Lower lobe of right lung (tissue), 2 donors: Measurements from ENCODE around the gene KIF2A. TPM values are rescaled to one million over a fixed set of nuclear protein-coding genes. Genes with fewer than 3 reads are reported as not detected.
"Not testable (repeated sequence)": the region's sequence is repeated elsewhere in the genome, so short reads cannot be mapped to it uniquely, and the experiment has no call there.

Source experiments
- ATAC-seq, 2 donors: fragments of 200-7000 bp; cut with Tn5 transposase; one replicate each; pipeline ENCODE4 v1.9.1; 2020 to 2022; ENCODE audit warnings: mild to moderate bottlenecking in 2 of 2, moderate library complexity in 2 of 2
- DNase-seq: peaks from one replicate; pipeline ENCODE4 v3.0.0-alpha.2; 2020
- H3K27ac ChIP-seq: fragments of 200-600 bp; one replicate; pipeline ENCODE4 v1.8.0; 2022
- H3K27me3 ChIP-seq: fragments of 200-600 bp; one replicate; pipeline ENCODE4 v1.8.0; 2022; ENCODE audit warnings: low read depth
- H3K36me3 ChIP-seq: fragments of 200-600 bp; one replicate; pipeline ENCODE4 v1.8.0; 2022; ENCODE audit warnings: mild to moderate bottlenecking
- H3K4me1 ChIP-seq: fragments of 200-600 bp; one replicate; pipeline ENCODE4 v1.8.0; 2022
- H3K4me3 ChIP-seq: fragments of 200-600 bp; one replicate; pipeline ENCODE4 v1.8.0; 2022; ENCODE audit warnings: mild to moderate bottlenecking
- H3K9me3 ChIP-seq: fragments of 200-600 bp; one replicate; pipeline ENCODE4 v1.8.0; 2022
- CTCF ChIP-seq: fragments of 200-600 bp; IDR thresholded peaks from one replicate; pipeline ENCODE4 v1.8.0; 2022; ENCODE audit warnings: antibody characterized with exemption, mild to moderate bottlenecking
- intact Hi-C: fragments of 100-400 bp; cut with DNase I; formaldehyde crosslinking; loops from one replicate; pipeline ENCODE4 v1.11.0; 2022
- total RNA-seq: library from RNA; stranded (reverse); fragmentation: NEBNext Ultra II Directional; extraction: Animal tissue kit (Norgen Biotek cat#: 25700); gene quantifications from one replicate; pipeline ENCODE4 v1.2.1, GENCODE V29; 2021
- donor health status: DM: no; HTN: yes; CAD: no; lungs with severe emphysema.

Gene KIF2A
- total RNA-seq, 1 donor from 2014 or later: 23.5 TPM

GRCh38 chr5:62289813-62290212 lies 16.2 kb upstream of the KIF2A start:
- DNase-seq (no peak), ATAC-seq (no peak)
- TF ChIP-seq CTCF: no peak
- Histone ChIP-seq H3K36me3 (no peaks in the 10 kb centered on the region), H3K4me3 (no peak overlapping the region), H3K9me3 (no peaks in the 10 kb centered on the region), H3K27ac (no peak overlapping the region), H3K27me3 (no peaks in the 10 kb centered on the region), H3K4me1 (no peaks in the 10 kb centered on the region)
- intact Hi-C loops: no loop called here

- H3K27me3 ChIP-seq, DNase-seq, H3K27ac ChIP-seq, intact Hi-C loops, H3K36me3 ChIP-seq, H3K4me3 ChIP-seq, ATAC-seq, H3K9me3 ChIP-seq, H3K4me1 ChIP-seq: not testable (repeated sequence)
Observed at GRCh38 chr5:62291829-62292228, 14.2 kb upstream of the KIF2A start.

- intact Hi-C loops: no loop called here
- Histone ChIP-seq H3K9me3 (no peaks in the 10 kb centered on the region), H3K27ac (no peak overlapping the region), H3K27me3 (no peaks in the 10 kb centered on the region), H3K4me1 (no peaks in the 10 kb centered on the region), H3K36me3 (no peaks in the 10 kb centered on the region), H3K4me3 (no peak overlapping the region)
- no peak for ATAC-seq
- TF ChIP-seq CTCF: no peak
- DNase-seq: no peak
Observed at GRCh38 chr5:62296998-62297397, 9.0 kb upstream of the KIF2A start.

GRCh38 chr5:62298118-62298517 lies 7.9 kb upstream of the KIF2A start:
- no peak for DNase-seq
- H3K27ac ChIP-seq: no peak overlapping the region
- no peak overlapping the region for H3K4me3 ChIP-seq
- TF ChIP-seq CTCF: no peak
- H3K4me1 ChIP-seq: no peaks in the 10 kb centered on the region
- no peaks in the 10 kb centered on the region for H3K27me3 ChIP-seq
- no peak for ATAC-seq
- no peaks in the 10 kb centered on the region for H3K36me3 ChIP-seq
- no peaks in the 10 kb centered on the region for H3K9me3 ChIP-seq
- intact Hi-C loops: no loop called here

GRCh38 chr5:62299101-62299500 lies 6.9 kb upstream of the KIF2A start:
- intact Hi-C loops: no loop called here
- DNase-seq (no peak), ATAC-seq (no peak)
- no peak for TF ChIP-seq CTCF
- Histone ChIP-seq H3K36me3 (no peaks in the 10 kb centered on the region), H3K4me1 (no peaks in the 10 kb centered on the region), H3K9me3 (no peaks in the 10 kb centered on the region), H3K27ac (no peak overlapping the region), H3K4me3 (no peak overlapping the region), H3K27me3 (no peaks in the 10 kb centered on the region)

- ATAC-seq: no peak
- no peak for DNase-seq
- H3K27ac ChIP-seq: no peak overlapping the region
- TF ChIP-seq CTCF: no peak
- H3K36me3 ChIP-seq: no peaks in the 10 kb centered on the region
- intact Hi-C loops: no loop called here
- H3K9me3 ChIP-seq: no peaks in the 10 kb centered on the region
- H3K27me3 ChIP-seq: no peaks in the 10 kb centered on the region
- no peak overlapping the region for H3K4me3 ChIP-seq
- no peaks in the 10 kb centered on the region for H3K4me1 ChIP-seq
Observed at GRCh38 chr5:62299600-62299999, 6.4 kb upstream of the KIF2A start.
